Mucosa of descending colon (tissue), 3 donors: ENCODE measurements around the gene NFIX. TPM values are rescaled to one million over a fixed set of nuclear protein-coding genes. Genes with fewer than 3 reads are reported as not detected.

Experiments used
- ATAC-seq: fragments of 200-7000 bp; cut with Tn5 transposase; one replicate; pipeline ENCODE4 v1.9.1; 2020; ENCODE audit warnings: mild to moderate bottlenecking, moderate library complexity
- DNase-seq, 3 donors: peaks; one replicate each; pipeline ENCODE4 v3.0.0-alpha.2; 2020
- H3K36me3 ChIP-seq: fragments of 200-600 bp; one replicate; pipeline ENCODE4 v1.8.0; 2021; ENCODE audit warnings: low read depth, mild to moderate bottlenecking
- H3K4me1 ChIP-seq: fragments of 200-600 bp; one replicate; pipeline ENCODE4 v1.8.0; 2021; ENCODE audit warnings: low read depth, mild to moderate bottlenecking
- H3K4me3 ChIP-seq: fragments of 200-600 bp; one replicate; pipeline ENCODE4 v1.8.0; 2021; ENCODE audit warnings: mild to moderate bottlenecking
- H3K9me3 ChIP-seq: fragments of 200-600 bp; one replicate; pipeline ENCODE4 v1.8.0; 2021; ENCODE audit warnings: mild to moderate bottlenecking
- intact Hi-C, 2 donors: fragments of 100-400 bp; cut with DNase I in 1 of 2; cut with micrococcal nuclease in 1 of 2; formaldehyde crosslinking; loops; one replicate each; pipeline versions ENCODE4 v1.11.0 to v1.11.1; 2022; cut with DNase I, micrococcal nuclease
- total RNA-seq, 3 donors: library from RNA; stranded (reverse); fragmentation: NEBNext Ultra II Directional in 2 of 3; extraction: Animal tissue kit (Norgen Biotek cat#: 25700) in 2 of 3; gene quantifications; one replicate each; pipeline versions ENCODE4 v1.2.1 to v1.2.4, GENCODE V29; 2021 to 2023
- TF ChIP-seq, protein P1 (sequence below): fragments of 200-600 bp; IDR thresholded peaks from one replicate; pipeline ENCODE4 v1.8.0; 2022; ENCODE audit warnings: antibody characterized with exemption, mild to moderate bottlenecking
- donor health status: DM: no; HTN: no; CAD: no; lungs with moderate emphysema.
- donor health status: DM: no; HTN: no; CAD: no.
- donor health status: DM: no; HTN: yes; CAD: no.

The NFIX gene
- total RNA-seq, 3 donors from 2014 or later, result 59.4 to 238 (median 64.6) TPM

GRCh38 chr19:13104360-13104847 lies 109.1 kb downstream of the NFIX start:
- DNase-seq, result peak; percentile 49 to 92 (median 69)
- intact Hi-C loops, result no loop called here

DNA sequence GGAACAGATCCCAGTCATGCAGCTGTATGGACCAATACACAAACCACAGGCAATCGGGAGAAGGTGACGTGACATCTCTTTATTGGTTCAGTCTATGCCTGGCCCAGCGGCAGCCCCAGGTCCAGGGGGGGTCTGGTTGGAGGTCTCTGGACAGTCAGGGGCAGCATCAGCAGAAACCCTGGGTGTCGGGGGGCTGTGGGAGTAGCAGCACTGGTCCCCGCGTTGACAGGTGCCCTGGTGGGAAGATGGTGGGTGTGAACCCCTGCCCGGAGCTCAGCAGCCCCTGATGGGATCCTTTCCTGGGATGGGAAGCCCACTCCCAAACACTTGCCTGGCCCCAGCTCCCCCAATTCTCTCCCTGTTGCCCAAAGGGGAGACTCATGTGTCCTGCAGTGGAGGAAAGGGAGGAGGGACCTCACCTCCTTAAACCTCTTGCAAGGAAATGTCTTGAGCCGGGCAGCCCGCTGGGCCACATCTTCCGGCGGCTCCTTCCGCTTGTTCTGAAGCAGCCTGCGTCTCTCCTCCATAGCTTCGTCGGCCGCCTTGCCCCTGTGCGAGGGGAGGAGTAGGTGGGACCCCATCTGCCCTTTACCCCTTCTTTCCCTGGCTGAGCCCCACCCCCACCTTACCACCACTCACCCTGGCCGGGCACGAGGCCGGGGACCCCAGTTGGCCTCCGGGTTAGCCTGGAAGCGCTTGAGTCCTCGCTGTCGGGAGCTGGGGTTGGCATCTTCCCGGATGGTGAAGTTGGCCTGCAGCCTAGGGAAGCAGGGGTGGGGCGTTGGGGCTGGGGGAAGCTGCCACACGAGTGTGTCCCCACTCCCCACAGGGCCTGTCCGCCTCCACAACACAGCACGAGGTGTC lies 109.8 kb downstream of the NFIX start:
- ATAC-seq (peak; percentile 9), DNase-seq (peak; percentile 26 to 75 (median 47))
- intact Hi-C loops, result no loop called here
- no peaks in the 10 kb centered on the region for H3K9me3 ChIP-seq
- H3K4me3 ChIP-seq, result no peak overlapping the region
- no peaks in the 10 kb centered on the region for H3K36me3 ChIP-seq
- TF ChIP-seq, protein P1, sequence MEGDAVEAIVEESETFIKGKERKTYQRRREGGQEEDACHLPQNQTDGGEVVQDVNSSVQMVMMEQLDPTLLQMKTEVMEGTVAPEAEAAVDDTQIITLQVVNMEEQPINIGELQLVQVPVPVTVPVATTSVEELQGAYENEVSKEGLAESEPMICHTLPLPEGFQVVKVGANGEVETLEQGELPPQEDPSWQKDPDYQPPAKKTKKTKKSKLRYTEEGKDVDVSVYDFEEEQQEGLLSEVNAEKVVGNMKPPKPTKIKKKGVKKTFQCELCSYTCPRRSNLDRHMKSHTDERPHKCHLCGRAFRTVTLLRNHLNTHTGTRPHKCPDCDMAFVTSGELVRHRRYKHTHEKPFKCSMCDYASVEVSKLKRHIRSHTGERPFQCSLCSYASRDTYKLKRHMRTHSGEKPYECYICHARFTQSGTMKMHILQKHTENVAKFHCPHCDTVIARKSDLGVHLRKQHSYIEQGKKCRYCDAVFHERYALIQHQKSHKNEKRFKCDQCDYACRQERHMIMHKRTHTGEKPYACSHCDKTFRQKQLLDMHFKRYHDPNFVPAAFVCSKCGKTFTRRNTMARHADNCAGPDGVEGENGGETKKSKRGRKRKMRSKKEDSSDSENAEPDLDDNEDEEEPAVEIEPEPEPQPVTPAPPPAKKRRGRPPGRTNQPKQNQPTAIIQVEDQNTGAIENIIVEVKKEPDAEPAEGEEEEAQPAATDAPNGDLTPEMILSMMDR, result no peak
- H3K4me1 ChIP-seq, result peaks cover 14% of the 10 kb centered on the region

More at GRCh38 chr19:13104360-13104847, 109.1 kb downstream of the NFIX start:
- no peaks in the 10 kb centered on the region for H3K36me3 ChIP-seq
- H3K9me3 ChIP-seq, result no peaks in the 10 kb centered on the region
- ATAC-seq, result peak; percentile 49
- H3K4me1 ChIP-seq, result peaks cover 20% of the 10 kb centered on the region
- no peak overlapping the region for H3K4me3 ChIP-seq
- TF ChIP-seq, protein P1, result peak; percentile 45

DNA sequence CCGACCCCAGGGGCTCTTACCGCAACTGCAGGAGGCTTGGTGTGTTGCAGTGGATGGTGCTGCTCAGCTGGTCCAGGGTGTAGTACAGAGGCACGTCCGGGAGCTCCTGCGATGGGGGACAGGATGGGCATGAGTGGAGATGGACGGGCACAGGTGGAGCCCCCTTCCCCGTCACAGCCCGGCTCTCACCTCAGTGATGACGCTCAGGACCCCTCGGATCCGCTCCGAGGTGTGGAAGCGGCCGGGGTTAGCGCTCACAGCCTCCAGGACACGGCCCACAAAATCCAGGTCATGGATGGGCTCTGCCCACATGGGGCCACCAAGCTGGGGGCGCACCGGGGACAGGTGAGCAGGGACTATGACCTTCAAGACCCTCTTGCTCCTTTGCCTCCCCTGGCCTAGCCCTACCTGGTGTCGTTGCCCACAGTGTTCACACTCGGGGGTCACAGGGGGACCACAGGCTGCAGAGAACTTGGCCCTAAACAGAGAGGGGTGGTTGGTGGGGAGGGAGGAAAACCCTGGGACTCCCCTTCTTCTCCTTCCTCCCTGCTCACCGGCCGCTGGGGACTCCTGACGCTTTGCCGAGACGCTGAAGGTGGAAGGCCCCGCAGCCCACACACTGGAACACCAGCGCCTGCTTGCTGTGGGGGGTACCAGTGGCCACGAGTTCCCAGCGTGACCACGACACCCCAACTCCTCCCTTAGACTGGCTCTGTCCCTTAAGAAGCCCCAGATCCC lies 114.3 kb downstream of the NFIX start:
- no peak overlapping the region for H3K4me3 ChIP-seq
- TF ChIP-seq, protein P1, result no peak
- no peaks in the 10 kb centered on the region for H3K9me3 ChIP-seq
- DNase-seq (no peak), ATAC-seq (no peak)
- H3K36me3 ChIP-seq, result no peaks in the 10 kb centered on the region
- intact Hi-C loops, result no loop called here
- no peaks in the 10 kb centered on the region for H3K4me1 ChIP-seq

GRCh38 chr19:13110099-13110610 lies 114.9 kb downstream of the NFIX start:
- intact Hi-C loops, result no loop called here
- no peaks in the 10 kb centered on the region for H3K9me3 ChIP-seq
- H3K4me3 ChIP-seq, result no peak overlapping the region
- DNase-seq (no peak), ATAC-seq (no peak)
- H3K36me3 ChIP-seq, result no peaks in the 10 kb centered on the region
- H3K4me1 ChIP-seq, result no peaks in the 10 kb centered on the region
- TF ChIP-seq, protein P1, result no peak

- peaks cover 10% of the 10 kb centered on the region for H3K4me1 ChIP-seq
- ATAC-seq (no peak), DNase-seq (no peak)
- intact Hi-C loops, result no loop called here
- H3K9me3 ChIP-seq, result no peaks in the 10 kb centered on the region
- TF ChIP-seq, protein P1, result no peak
- H3K4me3 ChIP-seq, result no peak overlapping the region
- H3K36me3 ChIP-seq, result no peaks in the 10 kb centered on the region
Observed at GRCh38 chr19:13112555-13112954, 117.3 kb downstream of the NFIX start.
